ENCODE data around the gene ZNF557.
"Not testable (repeated sequence)": the region's sequence is repeated elsewhere in the genome, so short reads cannot be mapped to it uniquely, and the experiment has no call there.

GRCh38 chr19:7030278-7030677 is 39.2 kb upstream of the ZNF557 start, which contains the start of gene MBD3L5:
- TF ChIP-seq CTCF (conservative IDR thresholded peaks at IDR 0.05; ENCODE audit: low read depth, low read length); EZH2 (IDR thresholded peaks at IDR 0.05; ENCODE audit: borderline replicate concordance, low read depth, low read length, poor library complexity, severe bottlenecking): not testable (repeated sequence)
